ENCODE data around the gene POSTN. TPM values are rescaled to one million over a fixed set of nuclear protein-coding genes. Genes with fewer than 3 reads are reported as not detected.

The POSTN gene
- total and polyA plus RNA-seq, 2 of the 8 experiments (the other 6 are each of a cell fraction or from before 2014, with no cell fraction given) = 0.30 to 0.74 TPM

DNA sequence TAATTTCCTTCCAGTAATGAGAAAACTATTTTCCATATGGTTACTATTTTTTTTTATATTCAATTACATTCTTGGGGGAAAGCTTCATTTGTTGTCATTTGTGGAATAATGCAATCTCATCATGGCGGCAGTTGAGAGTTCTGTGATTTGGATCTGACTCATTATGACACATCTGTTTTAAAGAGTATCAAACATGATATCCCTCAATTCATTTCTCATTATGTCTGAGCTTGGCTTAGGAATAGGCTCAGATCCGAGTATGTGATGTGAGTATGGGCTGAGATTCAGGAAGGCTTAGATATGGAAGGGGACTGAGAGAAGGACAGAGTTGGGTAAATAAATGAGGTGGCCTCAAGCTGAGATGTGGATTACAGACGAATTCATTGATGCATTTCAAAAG is 64.4 kb downstream of the POSTN start:
- DNase-seq (ENCODE audit: low read depth in 1 of 2, low spot score in 2 of 2) = no peak
- Histone ChIP-seq H3K4me2 (ENCODE audit: insufficient read depth in 1 of 2, low read depth in 2 of 2, low read length in 2 of 2) (no peak overlapping the region), H2BK15ac (ENCODE audit: low read length) (no peak overlapping the region), H3K79me1 (ENCODE audit: low read depth, low read length) (no peaks in the 10 kb centered on the region), H3K56ac (replicated peaks; ENCODE audit: insufficient read length, low read depth, low read length) (no peak overlapping the region), H3K79me2 (ENCODE audit: control insufficient read depth in 1 of 2, insufficient read depth in 2 of 2, low read length in 2 of 2) (no peaks in the 10 kb centered on the region), H2BK20ac (ENCODE audit: low read length) (no peak overlapping the region), H3K23ac (ENCODE audit: insufficient read length) (no peak overlapping the region), H3K27ac (ENCODE audit: low read depth, low read length) (no peak overlapping the region), H2BK120ac (replicated peaks; ENCODE audit: low read depth, low read length) (no peak overlapping the region), H2AK5ac (ENCODE audit: low read depth, low read length) (no peak overlapping the region), H3K4me1 (replicated peaks in 1 of 4; ENCODE audit: control insufficient read depth in 3 of 4, insufficient read depth in 4 of 4, low read length in 3 of 4) (no peaks in the 10 kb centered on the region), H4K8ac (ENCODE audit: extremely low read depth, insufficient read depth, low read length) (no peak overlapping the region), H3K18ac (ENCODE audit: extremely low read depth, low read length) (no peak overlapping the region), H3K14ac (ENCODE audit: insufficient read length) (no peak overlapping the region), H4K91ac (replicated peaks; ENCODE audit: insufficient read length, low read length) (no peak overlapping the region), H3K27me3 (replicated peaks in 1 of 4; ENCODE audit: control insufficient read depth in 3 of 4, extremely low read depth in 1 of 4, insufficient read depth in 3 of 4, low read length in 3 of 4) (no peaks in the 10 kb centered on the region), H3K36me3 (ENCODE audit: control insufficient read depth in 2 of 4, insufficient read depth in 4 of 4, low read length in 3 of 4) (no peaks in the 10 kb centered on the region), H3K4ac (replicated peaks; ENCODE audit: insufficient read length, low read depth, low read length) (no peak overlapping the region), H2BK12ac (ENCODE audit: low read depth, low read length) (no peak overlapping the region), H2AFZ (ENCODE audit: low read length) (0 out of 2 replicates have a peak overlapping the region, but pooled peaks have one; percentile 10), H3K9me3 (ENCODE audit: insufficient read depth in 2 of 2, low read depth in 1 of 2, low read length in 1 of 2) (no peaks in the 10 kb centered on the region), H3K4me3 (ENCODE audit: extremely low read depth in 1 of 4, insufficient read depth in 2 of 4, low read depth in 3 of 4, low read length in 4 of 4) (no peak overlapping the region), H4K20me1 (replicated peaks in 1 of 2; ENCODE audit: control insufficient read depth in 1 of 2, insufficient read depth in 2 of 2, low read length in 2 of 2) (no peaks in the 10 kb centered on the region), H2BK5ac (ENCODE audit: low read depth, low read length) (no peak overlapping the region), H3K9ac (replicated peaks in 1 of 4; ENCODE audit: extremely low read depth in 1 of 4, low read depth in 3 of 4, low read length in 3 of 4) (no peak overlapping the region), H4K5ac (ENCODE audit: insufficient read length, low read depth, low read length) (no peak overlapping the region), H3K23me2 (ENCODE audit: low read depth, low read length) (no peaks in the 10 kb centered on the region)
- TF ChIP-seq E2F6 (IDR thresholded peaks at IDR 0.05) = no peak
- 88% methylated on average over 3 of the region's 3 CpGs; no CpG with 5 or more reads in 1 of the 2 experiments for WGBS, 2 experiments (ENCODE audit: extremely low coverage in 1 of 2, insufficient coverage in 1 of 2, insufficient read length in 1 of 2, insufficient replicate concordance in 2 of 2, low coverage in 1 of 2, low lambda C conversion rate in 2 of 2, missing lambda C conversion rate in 1 of 2)
- POLR2A ChIA-PET (ENCODE audit: partially characterized antibody) = no interaction called here
- CTCF ChIA-PET (ENCODE audit: partially characterized antibody) = no interaction called here
- no peak for FAIRE-seq

Measured in H1 (cell line).